Measurements from ENCODE around the gene ME3. TPM values are rescaled to one million over a fixed set of nuclear protein-coding genes. Genes with fewer than 3 reads are reported as not detected.

ME3 gene
- total RNA-seq, 1 donor from 2014 or later: 19.9 TPM

Other genes with a start within 250 kb of the ME3 start
- 20.7 TPM for gene PRSS23, start 127.9 kb upstream of the ME3 start, total RNA-seq